Left ventricle myocardium inferior (tissue), 1 donor: ENCODE results near the gene SLC26A6. TPM values are rescaled to one million over a fixed set of nuclear protein-coding genes. Genes with fewer than 3 reads are reported as not detected.

ENCODE experiments used
- DNase-seq: peaks from one replicate; pipeline ENCODE4 v3.0.0-alpha.2; 2020
- H3K27ac ChIP-seq: fragments of 200-600 bp; replicated peaks from 2 replicates; pipeline ENCODE4 v1.8.0; 2021
- H3K27me3 ChIP-seq: fragments of 200-600 bp; 2 replicates; pipeline ENCODE4 v1.8.0; 2021; ENCODE audit warnings: low read depth
- H3K36me3 ChIP-seq: fragments of 200-600 bp; 2 replicates; pipeline ENCODE4 v1.8.0; 2021
- H3K4me1 ChIP-seq: fragments of 200-600 bp; 2 replicates; pipeline ENCODE4 v1.8.0; 2021
- H3K4me3 ChIP-seq: fragments of 200-600 bp; 2 replicates; pipeline ENCODE4 v1.8.0; 2021; ENCODE audit warnings: mild to moderate bottlenecking, moderate library complexity
- H3K9me3 ChIP-seq: fragments of 200-600 bp; replicated peaks from 2 replicates; pipeline ENCODE4 v1.8.0; 2021
- intact Hi-C: fragments of 100-400 bp; cut with micrococcal nuclease; formaldehyde crosslinking; loops from one replicate; pipeline ENCODE4 v1.11.0; 2022
- total RNA-seq: library from RNA; stranded (reverse); fragmentation: NEBNext Ultra II Directional; extraction: Animal tissue kit (Norgen Biotek cat#: 25700); gene quantifications from one replicate; pipeline ENCODE4 v1.2.1, GENCODE V29; 2021
- TF ChIP-seq, protein P1 (sequence below): fragments of 200-600 bp; IDR thresholded peaks from 2 replicates; pipeline ENCODE4 v1.8.0; 2021; ENCODE audit warnings: antibody characterized with exemption, mild to moderate bottlenecking, borderline replicate concordance
- donor health status: DM: no; HTN: yes; CAD: no; lungs with severe emphysema.

Gene SLC26A6
- total RNA-seq, 1 donor from 2014 or later = 12.9 TPM

DNA sequence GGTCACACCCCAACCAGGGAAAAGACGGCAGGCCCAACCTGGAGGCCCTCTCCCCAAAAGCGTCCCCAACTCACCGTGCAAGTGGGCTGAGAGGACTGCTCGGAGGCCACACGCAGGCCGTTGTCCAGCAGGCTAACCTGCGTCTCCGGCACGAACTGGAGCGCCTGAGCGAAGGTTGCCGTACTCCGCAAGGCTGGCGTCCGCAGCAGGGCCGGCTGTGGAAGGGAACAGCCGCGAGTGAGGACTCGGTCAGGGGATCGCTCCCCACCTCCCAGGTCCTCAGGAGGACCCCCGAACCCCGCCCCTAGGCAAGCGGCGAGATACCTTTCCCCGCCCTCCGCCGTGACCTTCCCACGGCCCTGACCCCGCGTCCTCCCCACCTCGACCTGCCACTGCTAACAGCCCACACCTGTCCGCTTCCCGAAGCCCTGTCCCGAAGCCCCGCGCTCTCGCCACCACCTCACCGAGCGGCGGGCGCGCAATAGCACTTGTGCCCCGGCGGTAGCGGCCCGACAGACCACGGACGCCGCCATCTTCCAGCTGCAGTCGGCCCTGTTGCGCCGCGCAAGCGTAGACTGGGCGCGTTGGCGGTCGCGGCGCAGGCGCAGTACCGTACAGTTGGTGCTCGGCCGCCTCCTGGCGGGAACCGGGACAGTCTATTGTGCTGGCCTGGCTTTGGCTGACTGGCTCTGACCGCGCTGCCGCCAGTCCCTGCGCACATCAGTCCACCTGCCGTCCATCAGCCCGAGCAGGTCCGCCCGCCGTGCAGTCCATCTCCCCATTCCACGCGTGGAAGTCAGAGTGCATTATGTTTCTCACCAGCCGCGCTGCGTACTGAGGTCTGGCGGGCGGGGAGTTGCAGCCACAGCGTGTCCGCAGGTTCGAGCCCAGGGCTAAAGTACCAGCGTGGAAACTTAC lies 25.9 kb downstream of the SLC26A6 start, which contains the start of gene UQCRC1:
TSS of gene UQCRC1 (minus strand) at position 559 of the 918 bp plus-strand sequence. CDS start at position 533, 26 bp downstream.
- intact Hi-C loops = no loop called here

DNA sequence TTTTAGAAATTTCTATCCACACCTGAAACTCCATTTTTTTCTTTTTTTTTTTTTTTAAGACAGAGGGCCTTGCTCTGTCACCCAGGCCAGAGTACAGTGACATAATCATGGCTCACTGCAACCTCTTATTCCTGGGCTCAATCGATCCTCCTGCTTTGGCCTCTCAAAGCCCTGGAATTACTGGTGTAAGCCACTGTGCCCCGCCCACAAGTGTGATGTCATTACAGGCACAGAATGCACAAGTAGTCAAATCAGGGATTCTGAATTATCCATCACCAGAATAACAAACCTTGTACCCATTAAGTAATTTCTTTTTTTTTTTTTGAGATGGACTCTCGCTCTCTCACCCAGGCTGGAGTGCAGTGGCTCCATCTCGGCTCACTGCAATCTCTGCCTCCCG lies 27.7 kb downstream of the SLC26A6 start:
- Histone ChIP-seq H3K9me3 (no peaks in the 10 kb centered on the region), H3K36me3 (peaks cover 49% of the 10 kb centered on the region), H3K4me1 (peaks cover 76% of the 10 kb centered on the region), H3K27me3 (no peaks in the 10 kb centered on the region), H3K4me3 (peak overlapping the region; percentile 78), H3K27ac (peak overlapping the region; percentile 0)
- DNase-seq = no peak
- TF ChIP-seq, protein P1, sequence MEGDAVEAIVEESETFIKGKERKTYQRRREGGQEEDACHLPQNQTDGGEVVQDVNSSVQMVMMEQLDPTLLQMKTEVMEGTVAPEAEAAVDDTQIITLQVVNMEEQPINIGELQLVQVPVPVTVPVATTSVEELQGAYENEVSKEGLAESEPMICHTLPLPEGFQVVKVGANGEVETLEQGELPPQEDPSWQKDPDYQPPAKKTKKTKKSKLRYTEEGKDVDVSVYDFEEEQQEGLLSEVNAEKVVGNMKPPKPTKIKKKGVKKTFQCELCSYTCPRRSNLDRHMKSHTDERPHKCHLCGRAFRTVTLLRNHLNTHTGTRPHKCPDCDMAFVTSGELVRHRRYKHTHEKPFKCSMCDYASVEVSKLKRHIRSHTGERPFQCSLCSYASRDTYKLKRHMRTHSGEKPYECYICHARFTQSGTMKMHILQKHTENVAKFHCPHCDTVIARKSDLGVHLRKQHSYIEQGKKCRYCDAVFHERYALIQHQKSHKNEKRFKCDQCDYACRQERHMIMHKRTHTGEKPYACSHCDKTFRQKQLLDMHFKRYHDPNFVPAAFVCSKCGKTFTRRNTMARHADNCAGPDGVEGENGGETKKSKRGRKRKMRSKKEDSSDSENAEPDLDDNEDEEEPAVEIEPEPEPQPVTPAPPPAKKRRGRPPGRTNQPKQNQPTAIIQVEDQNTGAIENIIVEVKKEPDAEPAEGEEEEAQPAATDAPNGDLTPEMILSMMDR = no peak
- intact Hi-C loops = no loop called here

More for the DNA sequence above, 25.9 kb downstream of the SLC26A6 start, which contains the start of gene UQCRC1:
- Histone ChIP-seq H3K9me3 (no peaks in the 10 kb centered on the region), H3K4me3 (peak within 1 kb of the TSS; percentile 78), H3K27ac (peak within 1 kb of the TSS; percentile 95), H3K4me1 (peaks cover 57% of the 10 kb centered on the region), H3K27me3 (no peaks in the 10 kb centered on the region), H3K36me3 (peaks cover 30% of the 10 kb centered on the region)
- DNase-seq = peak; percentile 92
- TF ChIP-seq, protein P1 = peak; percentile 86

DNA sequence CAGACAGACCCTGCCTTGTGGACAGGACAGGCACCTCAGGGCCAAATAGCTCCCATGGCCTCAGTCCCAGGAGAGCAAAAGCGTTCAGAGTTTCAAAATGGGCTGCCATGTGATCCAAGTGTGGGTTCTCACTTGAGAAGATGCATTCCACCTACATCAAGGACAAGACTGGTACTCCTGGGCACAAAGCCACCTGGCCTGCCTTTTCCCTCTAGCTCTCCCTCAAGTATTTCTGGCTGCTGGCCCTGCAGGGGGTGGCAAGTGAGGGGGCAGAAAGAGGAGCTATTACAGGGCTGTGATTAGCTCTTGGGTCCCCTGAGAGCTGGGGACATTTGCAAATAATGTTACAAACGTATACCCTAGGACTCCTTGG lies 33.7 kb downstream of the SLC26A6 start:
- Histone ChIP-seq H3K9me3 (no peaks in the 10 kb centered on the region), H3K27me3 (no peaks in the 10 kb centered on the region), H3K4me1 (peaks cover 100% of the 10 kb centered on the region), H3K27ac (peak overlapping the region; percentile 95), H3K4me3 (peak overlapping the region; percentile 21), H3K36me3 (peaks cover 78% of the 10 kb centered on the region)
- peak; percentile 80 for DNase-seq
- intact Hi-C loops = no loop called here
- TF ChIP-seq, protein P1 = no peak

DNA sequence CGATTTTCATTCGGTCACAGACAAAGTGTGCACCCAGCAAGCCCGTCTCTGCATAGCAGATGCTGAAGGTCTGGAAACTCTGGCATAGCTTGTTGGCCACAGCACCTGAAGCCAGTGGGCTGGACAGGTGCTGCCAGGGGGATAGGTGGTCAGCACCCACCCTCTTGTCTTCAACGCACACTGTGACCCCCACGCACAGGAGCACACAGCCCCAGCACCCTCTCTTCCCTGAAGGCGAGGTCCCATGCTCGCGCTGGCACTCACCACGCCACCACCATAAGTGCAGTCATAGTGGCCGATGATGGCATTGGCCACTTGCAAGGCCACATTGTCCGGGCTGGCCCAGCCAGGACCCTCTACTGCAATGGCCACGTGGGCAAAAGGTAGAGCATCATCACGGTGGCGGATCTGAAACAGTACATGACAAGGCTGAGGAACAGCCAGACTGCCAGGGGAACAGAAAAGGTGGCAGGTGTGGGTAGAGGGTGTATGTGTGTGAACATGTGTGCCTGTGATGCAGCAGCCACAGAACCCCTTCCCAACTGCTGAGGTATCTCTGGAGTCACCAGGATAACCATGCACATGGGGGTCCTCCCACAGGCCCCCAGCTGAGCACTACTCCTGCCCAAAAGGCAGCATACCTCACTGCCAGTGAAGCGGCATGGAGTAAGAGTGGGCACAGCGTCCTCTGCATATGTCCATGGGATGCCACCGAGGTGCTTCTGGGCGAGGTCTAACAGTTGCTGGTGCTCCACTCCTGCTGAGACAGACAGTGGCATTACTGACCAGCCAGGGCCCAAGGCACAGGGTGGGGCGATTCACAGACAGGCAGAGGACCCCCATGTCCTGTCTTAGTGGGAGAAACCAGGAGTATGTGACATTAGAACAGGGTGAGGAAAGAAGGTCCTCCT lies 34.3 kb downstream of the SLC26A6 start:
- Histone ChIP-seq H3K36me3 (peaks cover 72% of the 10 kb centered on the region), H3K9me3 (no peaks in the 10 kb centered on the region), H3K4me3 (peak overlapping the region; percentile 21), H3K27ac (peak overlapping the region; percentile 95), H3K4me1 (peaks cover 100% of the 10 kb centered on the region), H3K27me3 (no peaks in the 10 kb centered on the region)
- DNase-seq = no peak
- TF ChIP-seq, protein P1 = no peak
- intact Hi-C loops = no loop called here
